BE2C (cell line): ENCODE measurements around the gene KRT8. TPM values are rescaled to one million over a fixed set of nuclear protein-coding genes. Genes with fewer than 3 reads are reported as not detected.
A peak's percentile ranks its signal among the peaks of the same experiment; 100 is the strongest.
"Not testable (repeated sequence)": the region's sequence is repeated elsewhere in the genome, so short reads cannot be mapped to it uniquely, and the experiment has no call there.

Source experiments
- DNase-seq: peaks from one replicate; pipeline ENCODE4 v3.0.0-alpha.2; 2020
- H3K27me3 ChIP-seq: fragments of 250-450 bp; sonication (Bioruptor Pico); 2 replicates; pipeline ENCODE4 v1.5.1; 2020; ENCODE audit warnings: mild to moderate bottlenecking
- H3K36me3 ChIP-seq: fragments of 250-450 bp; sonication (Bioruptor Pico); 2 replicates; pipeline ENCODE4 v1.5.1; 2020; ENCODE audit warnings: mild to moderate bottlenecking
- H3K4me1 ChIP-seq: fragments of 250-450 bp; sonication (Bioruptor Pico); 2 replicates; pipeline ENCODE4 v1.5.1; 2020
- H3K4me3 ChIP-seq: 2 replicates; pipeline ENCODE4 v1.5.1; 2011; ENCODE audit warnings: low read depth, low read length
- H3K9me3 ChIP-seq: fragments of 250-450 bp; sonication (Bioruptor Pico); 2 replicates; pipeline ENCODE4 v1.5.1; 2020
- CTCF ChIP-seq: IDR thresholded peaks from 2 replicates; pipeline ENCODE4 v1.5.1; 2012; ENCODE audit warnings: mild to moderate bottlenecking, low read depth, low read length
- polyA plus RNA-seq: library from polyadenylated mRNA; unstranded; fragments of >200 nt; gene quantifications from one replicate; pipeline ENCODE4 v1.2.1, GENCODE V29; 2012; ENCODE audit warnings: low read depth, missing spikeins; ENCODE audit not compliant: insufficient read length, insufficient read depth

The KRT8 gene
- polyA plus RNA-seq: 20.8 TPM

- H3K4me1 ChIP-seq: peaks cover 16% of the 10 kb centered on the region
Measured at GRCh38 chr12:52904509-52905300, at the start of gene KRT8. TSS of gene KRT8 (minus strand) at chr12:52905076. CDS start at chr12:52904981, 95 bp downstream.

GRCh38 chr12:52953181-52953841, 48.4 kb upstream of the KRT8 start:
- no peak for TF ChIP-seq CTCF
- H3K4me3 ChIP-seq: no peak overlapping the region
- H3K27me3 ChIP-seq: peaks cover 8% of the 10 kb centered on the region; the same call in 1 of the 2 replicates
- DNase-seq: no peak
- no peaks in the 10 kb centered on the region for H3K4me1 ChIP-seq
- no peaks in the 10 kb centered on the region for H3K9me3 ChIP-seq
- H3K36me3 ChIP-seq: no peaks in the 10 kb centered on the region

More at GRCh38 chr12:52904509-52905300, at the start of gene KRT8:
- not testable (repeated sequence) for H3K27me3 ChIP-seq, H3K36me3 ChIP-seq, H3K9me3 ChIP-seq, DNase-seq
- peak within 1 kb of the TSS; percentile 40 for H3K4me3 ChIP-seq

- TF ChIP-seq CTCF: 0 out of 2 replicates have a peak, but pooled peaks have one; percentile 11
- Histone ChIP-seq H3K36me3 (no peaks in the 10 kb centered on the region), H3K4me1 (no peaks in the 10 kb centered on the region), H3K4me3 (no peak overlapping the region), H3K27me3 (peaks cover 8% of the 10 kb centered on the region; the same call in 1 of the 2 replicates), H3K9me3 (no peaks in the 10 kb centered on the region)
- no peak for DNase-seq
Measured at GRCh38 chr12:52952076-52952801, 47.4 kb upstream of the KRT8 start.

- TF ChIP-seq CTCF: no peak
- no peaks in the 10 kb centered on the region for H3K9me3 ChIP-seq
- H3K4me1 ChIP-seq: no peaks in the 10 kb centered on the region
- H3K4me3 ChIP-seq: no peak overlapping the region
- no peaks in the 10 kb centered on the region for H3K36me3 ChIP-seq
- no peak for DNase-seq
- peaks cover 8% of the 10 kb centered on the region; the same call in 1 of the 2 replicates for H3K27me3 ChIP-seq
Measured at GRCh38 chr12:52951640-52952039, 46.8 kb upstream of the KRT8 start.

GRCh38 chr12:52951126-52951525, 46.2 kb upstream of the KRT8 start:
- H3K4me1 ChIP-seq: no peaks in the 10 kb centered on the region
- TF ChIP-seq CTCF: no peak
- H3K27me3 ChIP-seq: peaks cover 8% of the 10 kb centered on the region; the same call in 1 of the 2 replicates
- H3K9me3 ChIP-seq: no peaks in the 10 kb centered on the region
- no peak for DNase-seq
- no peak overlapping the region for H3K4me3 ChIP-seq
- no peaks in the 10 kb centered on the region for H3K36me3 ChIP-seq

- H3K4me3 ChIP-seq: no peak overlapping the region
Measured at GRCh38 chr12:52950553-52950952, 45.7 kb upstream of the KRT8 start.

More at GRCh38 chr12:52950553-52950952, 45.7 kb upstream of the KRT8 start:
- no peak for DNase-seq
- no peaks in the 10 kb centered on the region for H3K9me3 ChIP-seq
- TF ChIP-seq CTCF: no peak
- peaks cover 8% of the 10 kb centered on the region; the same call in 1 of the 2 replicates for H3K27me3 ChIP-seq
- no peaks in the 10 kb centered on the region for H3K36me3 ChIP-seq
- H3K4me1 ChIP-seq: no peaks in the 10 kb centered on the region
